HepG2 (cell line): ENCODE measurements around the gene FLYWCH1. TPM values are rescaled to one million over a fixed set of nuclear protein-coding genes. Genes with fewer than 3 reads are reported as not detected.

Experiments used
- ARID2 ChIP-seq: sonication (generic); formaldehyde crosslinking; IDR thresholded peaks from 2 replicates; pipeline ENCODE4 v1.8.1; 2022; ENCODE audit warnings: mild to moderate bottlenecking, missing genetic modification reagents, borderline replicate concordance
- CHCHD3 ChIP-seq: sonication (generic); formaldehyde crosslinking; IDR thresholded peaks from 2 replicates; pipeline ENCODE4 v1.8.0; 2022; ENCODE audit warnings: mild to moderate bottlenecking, missing genetic modification reagents, moderate library complexity
- FOXO1 ChIP-seq: sonication (generic); formaldehyde crosslinking; IDR thresholded peaks from 2 replicates; pipeline ENCODE4 v1.4.0; 2020; ENCODE audit warnings: missing genetic modification reagents
- GABPA ChIP-seq, 2 experiments: IDR thresholded peaks; 2 replicates each; pipeline ENCODE4 v1.6.1; 2011 to 2016; ENCODE audit warnings: low read depth in 2 of 2, low read length in 1 of 2, missing biosample characterization in 1 of 2, missing genetic modification characterization in 1 of 2
- GABPB1 ChIP-seq: IDR thresholded peaks from 2 replicates; pipeline ENCODE4 v1.6.1; 2016; ENCODE audit warnings: mild to moderate bottlenecking, missing genetic modification reagents, moderate library complexity, missing compliant biosample characterization
- HMGXB4 ChIP-seq, 2 experiments: sonication (generic) in 1 of 2; formaldehyde crosslinking in 1 of 2; IDR thresholded peaks; 2 replicates each; pipeline versions ENCODE4 v1.4.0 to v1.6.1; 2018 to 2020; ENCODE audit warnings: missing genetic modification reagents in 2 of 2, borderline replicate concordance in 1 of 2, low read depth in 1 of 2, mild to moderate bottlenecking in 1 of 2, missing biosample characterization in 1 of 2
- IRF2 ChIP-seq: IDR thresholded peaks from 2 replicates; pipeline ENCODE4 v1.6.1; 2018; ENCODE audit warnings: missing genetic modification reagents, missing compliant biosample characterization
- KDM3A ChIP-seq: IDR thresholded peaks from 2 replicates; pipeline ENCODE4 v1.6.1; 2018; ENCODE audit warnings: low read depth, missing compliant biosample characterization
- KLF9 ChIP-seq: IDR thresholded peaks from 2 replicates; pipeline ENCODE4 v1.6.1; 2016; ENCODE audit warnings: low read depth
- KMT2A ChIP-seq: sonication (generic); formaldehyde crosslinking; IDR thresholded peaks from 2 replicates; pipeline ENCODE4 v1.4.0; 2020; ENCODE audit warnings: missing genetic modification reagents
- MBNL3 ChIP-seq: fragments of 250-450 bp; sonication (Bioruptor Pico); conservative IDR thresholded peaks from 2 replicates; pipeline ENCODE4 v1.8.0; 2022; ENCODE audit warnings: mild to moderate bottlenecking, inconsistent platforms
- MXD4 ChIP-seq: IDR thresholded peaks from 2 replicates; pipeline ENCODE4 v1.6.1; 2016; ENCODE audit warnings: mild to moderate bottlenecking, missing biosample characterization, missing genetic modification reagents
- NAIF1 ChIP-seq: sonication (generic); formaldehyde crosslinking; IDR thresholded peaks from 2 replicates; pipeline ENCODE4 v1.5.0; 2020; ENCODE audit warnings: mild to moderate bottlenecking, missing genetic modification reagents, borderline replicate concordance
- NR0B2 ChIP-seq: sonication (generic); formaldehyde crosslinking; IDR thresholded peaks from 2 replicates; pipeline ENCODE4 v1.4.0; 2020; ENCODE audit warnings: mild to moderate bottlenecking, missing genetic modification reagents
- PHF20 ChIP-seq: sonication (generic); formaldehyde crosslinking; IDR thresholded peaks from 2 replicates; pipeline ENCODE4 v1.5.0; 2020; ENCODE audit warnings: mild to moderate bottlenecking, missing genetic modification reagents
- PITX1 ChIP-seq: sonication (generic); formaldehyde crosslinking; IDR thresholded peaks from 2 replicates; pipeline ENCODE4 v1.5.1; 2020; ENCODE audit warnings: mild to moderate bottlenecking, missing genetic modification reagents
- SIN3A ChIP-seq: IDR thresholded peaks from 2 replicates; pipeline ENCODE4 v1.6.1; 2011; ENCODE audit warnings: low read depth, mild to moderate bottlenecking, control low read depth, low read length, borderline replicate concordance
- ZC3H4 ChIP-seq: sonication (generic); formaldehyde crosslinking; IDR thresholded peaks from 2 replicates; pipeline ENCODE4 v1.4.0; 2020; ENCODE audit warnings: missing genetic modification reagents, borderline replicate concordance
- ZMYM3 ChIP-seq: sonication (generic); formaldehyde crosslinking; IDR thresholded peaks from 2 replicates; pipeline ENCODE4 v1.5.1; 2020; ENCODE audit warnings: mild to moderate bottlenecking, missing genetic modification reagents
- ZNF121 ChIP-seq: sonication (generic); formaldehyde crosslinking; IDR thresholded peaks from 2 replicates; pipeline ENCODE4 v1.5.0; 2020; ENCODE audit warnings: mild to moderate bottlenecking, missing genetic modification reagents
- ZNF282 ChIP-seq: fragments of 450-650 bp; IDR thresholded peaks from 2 replicates; pipeline ENCODE4 v1.6.1; 2018; ENCODE audit not compliant: partially characterized antibody
- ZNF543 ChIP-seq: sonication (generic); formaldehyde crosslinking; IDR thresholded peaks from 2 replicates; pipeline ENCODE4 v1.4.0; 2020; ENCODE audit warnings: mild to moderate bottlenecking, missing genetic modification reagents
- ZNF616 ChIP-seq: sonication (generic); formaldehyde crosslinking; IDR thresholded peaks from 2 replicates; pipeline ENCODE4 v1.5.0; 2020; ENCODE audit warnings: low read depth, mild to moderate bottlenecking, missing genetic modification reagents
- ZSCAN20 ChIP-seq: sonication (generic); formaldehyde crosslinking; IDR thresholded peaks from 2 replicates; pipeline ENCODE4 v1.4.0; 2020; ENCODE audit warnings: missing genetic modification reagents, mild to moderate bottlenecking, borderline replicate concordance
- polyA plus RNA-seq, 8 experiments: library from polyadenylated mRNA; depleted of rRNA in 3 of 8; stranded (reverse) in 7 of 8; unstranded in 1 of 8; fragments of >200 nt; fragmentation: Illumina TruSeq in 4 of 8; extraction: Trizol in 4 of 8; gene quantifications; 2 replicates each; pipeline versions ENCODE4 v1.2.1 to v1.2.3, GENCODE V29; 2011 to 2016; ENCODE audit warnings: low read depth in 4 of 8, missing spikeins in 1 of 8, mixed read lengths in 1 of 8; ENCODE audit not compliant: insufficient read depth in 1 of 8
- total RNA-seq, 5 experiments: library from RNA; depleted of rRNA; stranded (reverse); fragments of >200 nt; fragmentation: Illumina TruSeq; extraction: Trizol; gene quantifications; 2 replicates each; pipeline ENCODE4 v1.2.3, GENCODE V29; 2016; ENCODE audit warnings: low read depth in 1 of 5
- TF ChIP-seq, protein P1 (sequence below): sonication (generic); formaldehyde crosslinking; IDR thresholded peaks from 2 replicates; pipeline ENCODE4 v1.5.0; 2020; ENCODE audit warnings: missing genetic modification reagents
- TF ChIP-seq, protein P2 (sequence below): sonication (generic); formaldehyde crosslinking; IDR thresholded peaks from 2 replicates; pipeline ENCODE4 v1.8.1; 2023; ENCODE audit warnings: missing genetic modification reagents, mild to moderate bottlenecking, borderline replicate concordance
- TF ChIP-seq, protein P3 (sequence below): sonication (generic); formaldehyde crosslinking; IDR thresholded peaks from 2 replicates; pipeline ENCODE4 v1.8.1; 2023; ENCODE audit warnings: mild to moderate bottlenecking, missing genetic modification reagents, borderline replicate concordance

Gene FLYWCH1
- total and polyA plus RNA-seq, 2 of the 13 experiments (the other 11 are each of a cell fraction or from before 2014, with no cell fraction given), result 7.3 to 12.4 TPM

- 0 out of 2 replicates have a peak, but pooled peaks have one; percentile 6 for TF ChIP-seq FOXO1 (CRISPR knock-in tag)
- TF ChIP-seq MXD4, result no peak
- TF ChIP-seq GABPA (IDR thresholded peaks at IDR 0.05; ENCODE audit: low read depth, low read length), result peak; percentile 51
- TF ChIP-seq GABPA (CRISPR knock-in tag; IDR thresholded peaks at IDR 0.05; ENCODE audit: low read depth), result peak; percentile 89
- TF ChIP-seq CHCHD3 (CRISPR knock-in tag), result no peak
- TF ChIP-seq, protein P1, sequence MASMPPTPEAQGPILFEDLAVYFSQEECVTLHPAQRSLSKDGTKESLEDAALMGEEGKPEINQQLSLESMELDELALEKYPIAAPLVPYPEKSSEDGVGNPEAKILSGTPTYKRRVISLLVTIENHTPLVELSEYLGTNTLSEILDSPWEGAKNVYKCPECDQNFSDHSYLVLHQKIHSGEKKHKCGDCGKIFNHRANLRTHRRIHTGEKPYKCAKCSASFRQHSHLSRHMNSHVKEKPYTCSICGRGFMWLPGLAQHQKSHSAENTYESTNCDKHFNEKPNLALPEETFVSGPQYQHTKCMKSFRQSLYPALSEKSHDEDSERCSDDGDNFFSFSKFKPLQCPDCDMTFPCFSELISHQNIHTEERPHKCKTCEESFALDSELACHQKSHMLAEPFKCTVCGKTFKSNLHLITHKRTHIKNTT (CRISPR knock-in tag), result no peak
- peak; percentile 65 for TF ChIP-seq PITX1 (CRISPR knock-in tag)
- TF ChIP-seq KMT2A (CRISPR knock-in tag), result peak; percentile 34; the same call in 1 of the 2 replicates
- 0 out of 2 replicates have a peak, but pooled peaks have one; percentile 35 for TF ChIP-seq PHF20 (CRISPR knock-in tag)
- TF ChIP-seq SIN3A, result 0 out of 2 replicates have a peak, but pooled peaks have one; percentile 21
- peak; percentile 55; the same call in 1 of the 2 replicates for TF ChIP-seq KDM3A (CRISPR knock-in tag)
- TF ChIP-seq ZNF616 (CRISPR knock-in tag), result no peak
- TF ChIP-seq ARID2 (CRISPR knock-in tag), result no peak
- TF ChIP-seq ZNF543 (CRISPR knock-in tag), result 0 out of 2 replicates have a peak, but pooled peaks have one; percentile 67
- TF ChIP-seq, protein P2, sequence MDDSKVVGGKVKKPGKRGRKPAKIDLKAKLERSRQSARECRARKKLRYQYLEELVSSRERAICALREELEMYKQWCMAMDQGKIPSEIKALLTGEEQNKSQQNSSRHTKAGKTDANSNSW, result no peak
- no peak for TF ChIP-seq ZSCAN20
- TF ChIP-seq, protein P3, sequence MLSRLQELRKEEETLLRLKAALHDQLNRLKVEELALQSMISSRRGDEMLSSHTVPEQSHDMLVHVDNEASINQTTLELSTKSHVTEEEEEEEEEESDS, result no peak
- 0 out of 2 replicates have a peak, but pooled peaks have one; percentile 40 for TF ChIP-seq NR0B2 (CRISPR knock-in tag)
- no peak for TF ChIP-seq ZNF121 (CRISPR knock-in tag)
- peak; percentile 91 for TF ChIP-seq GABPB1 (CRISPR knock-in tag)
- no peak for TF ChIP-seq MBNL3 (CRISPR knock-in tag)
- no peak for TF ChIP-seq ZNF282
- 0 out of 4 replicates have a peak, but pooled peaks of 1 of the 2 experiments have one; percentile 20 for TF ChIP-seq HMGXB4 (CRISPR knock-in tag; IDR thresholded peaks at IDR 0.05; ENCODE audit: borderline replicate concordance in 1 of 2, low read depth in 1 of 2)
- peak; percentile 28; the same call in 1 of the 2 replicates for TF ChIP-seq KLF9 (CRISPR knock-in tag)
- 0 out of 2 replicates have a peak, but pooled peaks have one; percentile 71 for TF ChIP-seq ZC3H4 (CRISPR knock-in tag)
- TF ChIP-seq ZMYM3 (CRISPR knock-in tag), result peak; percentile 92
- TF ChIP-seq NAIF1 (CRISPR knock-in tag), result 0 out of 2 replicates have a peak, but pooled peaks have one; percentile 21
- peak; percentile 35; the same call in 1 of the 2 replicates for TF ChIP-seq IRF2
Measured at GRCh38 chr16:2981177-2981898, 69.6 kb downstream of the FLYWCH1 start (continued).
